K562 (cell line): Measurements from ENCODE around the gene OR51B5. TPM values are rescaled to one million over a fixed set of nuclear protein-coding genes. Genes with fewer than 3 reads are reported as not detected.

Experiments used
- ATAC-seq: fragments of 200-7000 bp; cut with Tn5 transposase; 3 replicates; pipeline ENCODE4 v1.9.1; 2020; ENCODE audit warnings: moderate library complexity
- BruUV-seq: library from RNA; stranded (reverse); fragments of 400-500 nt; replicated peaks from 2 replicates; lab custom pipeline; 2021; lab: Mats Ljungman, UMichigan
- CTCF ChIA-PET: fragments of 300-600 bp; formaldehyde crosslinking; extraction: SDS; loops from one replicate; lab custom pipeline; 2021; ENCODE audit warnings: low intra/inter-chr PET ratio; lab: Yijun Ruan, JAX
- POLR2A ChIA-PET: fragments of 300-600, 350-650 bp; sonication (Branson Sonifier 250); formaldehyde crosslinking; extraction: SDS; loops from one replicate; lab custom pipeline; 2021; ENCODE audit warnings: antibody characterized with exemption, inconsistent platforms; lab: Yijun Ruan, JAX
- DNase-seq, 4 experiments: peaks; one replicate each; pipeline versions ENCODE4 v3.0.0 to v3.0.0-alpha.2; 2011 to 2018; ENCODE audit warnings: low spot score in 3 of 4, mixed read lengths in 3 of 4; ENCODE audit errors: extremely low read depth in 1 of 4
- FAIRE-seq: peaks from 2 replicates; lab custom pipeline; 2011; peaks lifted over from hg19 to GRCh38; lab: Jason Lieb, UNC
- H2AFZ ChIP-seq: 2 replicates; pipeline ENCODE4 v1.6.0; 2011; ENCODE audit warnings: low read depth, low read length, control low read depth, inconsistent platforms
- H3K27ac ChIP-seq: fragments of 200-600 bp; 3 replicates; pipeline ENCODE4 v1.8.0; 2011; ENCODE audit warnings: low read depth, mild to moderate bottlenecking, control low read depth, inconsistent platforms, low read length, moderate library complexity, mixed read lengths; ENCODE audit errors: extremely low read depth
- H3K27me3 ChIP-seq, 2 experiments: fragments of 300-600 bp in 1 of 2; 2 replicates in 1 of 2; 3 replicates in 1 of 2; pipeline versions ENCODE4 v1.6.0 to v1.8.0; 2011; ENCODE audit warnings: inconsistent platforms in 2 of 2, low read length in 2 of 2, mild to moderate bottlenecking in 1 of 2, mixed read lengths in 1 of 2, moderate library complexity in 1 of 2; ENCODE audit not compliant: control insufficient read depth in 2 of 2, insufficient read depth in 2 of 2
- H3K36me3 ChIP-seq: fragments of 300-600 bp; 3 replicates; pipeline ENCODE4 v1.8.0; 2011; ENCODE audit warnings: mild to moderate bottlenecking, low read length, inconsistent platforms; ENCODE audit not compliant: control insufficient read depth, insufficient read depth
- H3K4me1 ChIP-seq, 2 experiments: fragments of 200-600 bp in 1 of 2; replicated peaks in 1 of 2; 2 replicates in 1 of 2; 3 replicates in 1 of 2; pipeline versions ENCODE4 v1.5.1 to v1.8.0; 2011; ENCODE audit warnings: inconsistent platforms in 2 of 2, low read length in 2 of 2, mild to moderate bottlenecking in 1 of 2, mixed read lengths in 1 of 2, moderate library complexity in 1 of 2; ENCODE audit not compliant: control insufficient read depth in 2 of 2, insufficient read depth in 2 of 2
- H3K4me2 ChIP-seq: 2 replicates; pipeline ENCODE4 v1.6.1; 2011; ENCODE audit warnings: low read length, control low read depth, inconsistent platforms, mixed read lengths; ENCODE audit not compliant: insufficient read depth
- H3K4me3 ChIP-seq: fragments of 200-600 bp; sonication (generic), shearing (Covaris generic); 2 replicates; pipeline ENCODE4 v1.5.1; 2016; ENCODE audit warnings: control low read depth, inconsistent platforms
- H3K79me2 ChIP-seq: fragments of 200-600 bp; 3 replicates; pipeline ENCODE4 v1.8.0; 2011; ENCODE audit warnings: low read length, inconsistent platforms; ENCODE audit not compliant: control insufficient read depth, insufficient read depth
- H3K9ac ChIP-seq, 2 experiments: 2 replicates each; pipeline versions ENCODE4 v1.6.0 to v1.6.1; 2011; ENCODE audit warnings: low read depth in 2 of 2, low read length in 2 of 2, control low read depth in 1 of 2, inconsistent platforms in 1 of 2, mild to moderate bottlenecking in 1 of 2, mixed read lengths in 1 of 2; ENCODE audit not compliant: insufficient read depth in 1 of 2
- H3K9me1 ChIP-seq: one replicate; pipeline ENCODE4 v1.6.0; 2011; ENCODE audit warnings: inconsistent platforms, mild to moderate bottlenecking, low read length, moderate library complexity; ENCODE audit not compliant: control insufficient read depth, insufficient read depth
- H3K9me3 ChIP-seq: replicated peaks from 2 replicates; pipeline ENCODE4 v1.5.1; 2011; ENCODE audit warnings: low read depth, low read length, inconsistent platforms; ENCODE audit not compliant: control insufficient read depth, insufficient read depth
- H4K20me1 ChIP-seq: replicated peaks from 2 replicates; pipeline ENCODE4 v1.6.1; 2011; ENCODE audit warnings: low read length, inconsistent platforms, mixed read lengths; ENCODE audit not compliant: control insufficient read depth, insufficient read depth
- CEBPG ChIP-seq, 3 experiments: fragments of 200-800 bp in 1 of 3; sonication (Bioruptor generic) in 1 of 3; sonication (generic) in 1 of 3; formaldehyde crosslinking in 1 of 3; IDR thresholded peaks in 2 of 3; conservative IDR thresholded peaks in 1 of 3; 2 replicates each; pipeline versions ENCODE4 v1.6.1 to v1.8.0; 2016 to 2022; ENCODE audit warnings: missing compliant biosample characterization in 2 of 3, missing genetic modification characterization in 2 of 3, mild to moderate bottlenecking in 1 of 3, missing genetic modification reagents in 1 of 3
- PPARD ChIP-seq: fragments of 250-450 bp; sonication (Bioruptor Pico); IDR thresholded peaks from 2 replicates; pipeline ENCODE4 v1.8.0; 2022; ENCODE audit warnings: inconsistent platforms, mild to moderate bottlenecking, moderate library complexity
- SMC3 ChIP-seq: conservative IDR thresholded peaks from 2 replicates; pipeline ENCODE4 v1.6.1; 2011; ENCODE audit warnings: low read depth, low read length, improper control_type of control experiment; ENCODE audit not compliant: insufficient read depth
- WGBS: fragments of 100-300 bp; shearing (Covaris generic); methylation state at CpG from one replicate; pipeline ENCODE4 v1.1.6; 2016; ENCODE audit warnings: low coverage, mixed read lengths; ENCODE audit not compliant: insufficient coverage; ENCODE audit errors: missing lambda C conversion rate; 5-methylcytosine and 5-hydroxymethylcytosine counted together
- in situ Hi-C: fragments of 300-500 bp; cut with MboI; formaldehyde crosslinking; loops from 4 replicates; pipeline ENCODE4 v1.15.0; 2018; ENCODE audit warnings: inconsistent platforms, mixed read lengths
- intact Hi-C: fragments of 100-400 bp; cut with micrococcal nuclease; formaldehyde crosslinking; loops from 2 replicates; pipeline ENCODE4 v1.14.2; 2022
- polyA plus RNA-seq, 8 experiments: library from polyadenylated mRNA; depleted of rRNA in 4 of 8; stranded (reverse) in 5 of 8; unstranded in 3 of 8; fragments of >200 nt; fragmentation: Nextera tagmentation in 2 of 8; fragmentation: Illumina TruSeq in 1 of 8; extraction: Ambion mirVana in 2 of 8; extraction: Trizol in 1 of 8; gene quantifications; 2 replicates each; pipeline versions ENCODE4 v1.2.1 to v1.2.3, GENCODE V29; 2011 to 2014; ENCODE audit warnings: inconsistent platforms in 1 of 8, missing spikeins in 1 of 8
- total RNA-seq, 7 experiments: library from RNA; depleted of rRNA in 6 of 7; stranded (reverse); fragments of >200 nt in 6 of 7; fragmentation: Illumina TruSeq in 2 of 7; extraction: Trizol in 2 of 7; gene quantifications; 2 replicates each; pipeline versions ENCODE4 v1.2.1 to v1.2.3, GENCODE V29; 2011 to 2021; ENCODE audit warnings: low replicate concordance in 1 of 7

OR51B5 gene
- total and polyA plus RNA-seq, 9 of the 15 experiments (the other 6 are each of a cell fraction or from before 2014, with no cell fraction given) = 81.2 to 176 (median 113) TPM

DNA sequence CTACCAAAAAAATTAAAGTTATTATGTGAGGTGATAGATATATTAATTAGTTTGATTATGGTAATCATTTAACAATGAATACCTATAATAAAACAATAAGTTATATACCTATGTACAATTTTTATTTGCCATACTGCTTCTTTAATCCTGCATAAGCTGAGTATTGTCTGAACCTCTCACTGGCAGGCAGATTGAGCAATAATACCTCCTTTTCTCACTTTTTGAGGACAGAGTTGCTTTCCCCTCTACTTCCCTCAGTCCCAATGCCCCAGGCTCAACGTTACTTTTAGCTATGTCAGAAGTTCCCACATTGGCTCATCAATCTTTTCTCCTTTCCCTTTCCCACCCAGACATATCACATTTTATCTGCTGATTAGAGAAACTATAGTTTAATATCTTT, 6.2 kb upstream of the OR51B5 start:
- intact Hi-C loops = no loop called here
- H3K4me2 ChIP-seq = no peak overlapping the region
- H3K27me3 ChIP-seq = no peaks in the 10 kb centered on the region
- no peak overlapping the region for H3K4me3 ChIP-seq
- ChIA-PET CTCF (no interaction called here), POLR2A (no interaction called here)
- TF ChIP-seq CEBPG (CRISPR knock-in tag; IDR thresholded peaks at IDR 0.05) (no peak), CEBPG (tag; conservative IDR thresholded peaks at IDR 0.05 in 1 of 2, IDR thresholded peaks at IDR 0.05 in 1 of 2) (0 out of 4 replicates have a peak, but pooled peaks of 1 of the 2 experiments have one; percentile 14), SMC3 (no peak)
- H3K9ac ChIP-seq = no peak overlapping the region
- peaks cover 79% of the 10 kb centered on the region for H3K36me3 ChIP-seq
- no peak for ATAC-seq
- H2AFZ ChIP-seq = no peak overlapping the region
- WGBS = 67% methylated on average over 1 of the region's 1 CpG
- H3K9me1 ChIP-seq = no peaks in the 10 kb centered on the region
- peaks cover 58% of the 10 kb centered on the region for H3K79me2 ChIP-seq
- no peak for FAIRE-seq
- H4K20me1 ChIP-seq = no peaks in the 10 kb centered on the region
- no peak overlapping the region for H3K27ac ChIP-seq
- no peaks in the 10 kb centered on the region for H3K9me3 ChIP-seq
- DNase-seq = no peak
- no TSS peak for BruUV-seq
- peaks cover 0 to 3% of the 10 kb centered on the region in 2 experiments; a peak in 2 of 5 replicates for H3K4me1 ChIP-seq
- in situ Hi-C loops = no loop called here

DNA sequence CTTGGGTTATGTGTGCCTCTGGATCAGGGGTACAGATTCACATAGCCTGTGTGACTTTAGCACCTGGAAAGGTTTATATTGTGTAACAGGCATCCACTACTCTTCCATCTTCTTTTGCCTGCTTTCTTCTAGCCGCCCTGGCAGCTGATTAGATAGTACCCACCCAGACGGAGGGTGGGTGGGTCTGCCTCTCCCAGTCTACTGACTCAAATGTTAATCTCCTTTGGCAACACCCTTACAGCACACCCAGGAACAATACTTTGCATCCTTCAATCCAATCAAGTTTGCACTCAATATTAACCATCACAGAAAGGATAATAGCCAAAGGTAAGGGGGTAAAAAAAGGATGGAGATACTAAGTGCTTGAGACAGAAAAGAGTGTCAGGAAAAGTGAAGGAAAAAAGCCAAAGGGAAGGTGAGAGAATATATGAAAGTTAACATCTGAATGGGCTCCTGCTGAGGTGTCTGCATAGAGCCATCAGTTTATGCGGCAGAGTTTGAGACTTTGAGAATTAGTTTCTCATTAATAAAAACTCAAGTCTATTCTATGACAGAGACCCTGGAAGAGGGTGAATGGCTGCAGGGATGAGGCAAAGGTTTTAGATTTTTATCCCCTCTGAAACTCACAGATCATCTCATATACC, 5.3 kb upstream of the OR51B5 start:
- Histone ChIP-seq H3K36me3 (peaks cover 80% of the 10 kb centered on the region), H3K79me2 (peaks cover 57% of the 10 kb centered on the region), H4K20me1 (no peaks in the 10 kb centered on the region), H3K27ac (no peak overlapping the region), H2AFZ (no peak overlapping the region), H3K4me1 (peaks cover 0 to 3% of the 10 kb centered on the region in 2 experiments; a peak in 2 of 5 replicates), H3K9me1 (no peaks in the 10 kb centered on the region), H3K27me3 (no peaks in the 10 kb centered on the region), H3K9me3 (no peaks in the 10 kb centered on the region), H3K4me2 (no peak overlapping the region), H3K9ac (no peak overlapping the region), H3K4me3 (no peak overlapping the region)
- CTCF ChIA-PET = no interaction called here
- in situ Hi-C loops = no loop called here
- POLR2A ChIA-PET = interaction anchor here (0.6 to 1.0 kb wide), 2 partner anchors 48 to 157 kb away, joined by 3 read pairs; no protein-coding TSS in a partner anchor
- WGBS = 55% methylated on average over 3 of the region's 3 CpGs
- no peak for DNase-seq
- intact Hi-C loops = no loop called here
- no peak for ATAC-seq
- BruUV-seq = no TSS peak
- FAIRE-seq = no peak
- no peak for TF ChIP-seq PPARD
